ENCODE measurements around the gene SIK2. TPM values are rescaled to one million over a fixed set of nuclear protein-coding genes. Genes with fewer than 3 reads are reported as not detected.
"Not testable (repeated sequence)": the region's sequence is repeated elsewhere in the genome, so short reads cannot be mapped to it uniquely, and the experiment has no call there.

Gene SIK2
- total RNA-seq, 1 donor from 2014 or later, result 14.3 TPM

DNA sequence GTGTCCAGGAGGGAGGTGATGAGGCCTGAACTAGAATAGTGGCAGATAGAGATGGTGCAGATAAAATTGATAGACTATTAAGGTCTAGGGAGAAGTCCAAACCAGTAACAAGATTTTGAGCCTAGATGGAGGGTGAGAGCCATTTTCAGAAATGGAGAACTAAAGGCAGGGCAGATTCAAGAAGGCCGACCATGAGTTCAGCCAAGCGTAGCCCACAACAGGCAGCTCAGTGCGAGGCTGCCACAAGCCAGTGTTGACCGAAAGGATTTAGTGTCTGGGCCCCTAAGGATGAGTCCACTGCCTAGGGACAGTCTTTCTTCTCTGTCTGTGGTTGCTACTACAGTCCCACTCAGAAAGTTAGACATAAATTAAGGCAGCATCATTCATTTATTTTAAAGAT is 112.3 kb downstream of the SIK2 start:
- no peaks in the 10 kb centered on the region for H3K27me3 Mint-ChIP-seq (ENCODE audit: low read depth, unreplicated experiment)
- FAIRE-seq, result no peak
- H3K36me3 Mint-ChIP-seq (ENCODE audit: low read depth, unreplicated experiment), result peaks cover 1% of the 10 kb centered on the region
- H3K27ac ChIP-seq (ENCODE audit: low read depth, low read length), result no peak overlapping the region
- H3K79me2 ChIP-seq (ENCODE audit: insufficient read depth, low read length), result no peaks in the 10 kb centered on the region
- H3K9ac ChIP-seq (ENCODE audit: low read length), result no peak overlapping the region
- TF ChIP-seq, protein P1, sequence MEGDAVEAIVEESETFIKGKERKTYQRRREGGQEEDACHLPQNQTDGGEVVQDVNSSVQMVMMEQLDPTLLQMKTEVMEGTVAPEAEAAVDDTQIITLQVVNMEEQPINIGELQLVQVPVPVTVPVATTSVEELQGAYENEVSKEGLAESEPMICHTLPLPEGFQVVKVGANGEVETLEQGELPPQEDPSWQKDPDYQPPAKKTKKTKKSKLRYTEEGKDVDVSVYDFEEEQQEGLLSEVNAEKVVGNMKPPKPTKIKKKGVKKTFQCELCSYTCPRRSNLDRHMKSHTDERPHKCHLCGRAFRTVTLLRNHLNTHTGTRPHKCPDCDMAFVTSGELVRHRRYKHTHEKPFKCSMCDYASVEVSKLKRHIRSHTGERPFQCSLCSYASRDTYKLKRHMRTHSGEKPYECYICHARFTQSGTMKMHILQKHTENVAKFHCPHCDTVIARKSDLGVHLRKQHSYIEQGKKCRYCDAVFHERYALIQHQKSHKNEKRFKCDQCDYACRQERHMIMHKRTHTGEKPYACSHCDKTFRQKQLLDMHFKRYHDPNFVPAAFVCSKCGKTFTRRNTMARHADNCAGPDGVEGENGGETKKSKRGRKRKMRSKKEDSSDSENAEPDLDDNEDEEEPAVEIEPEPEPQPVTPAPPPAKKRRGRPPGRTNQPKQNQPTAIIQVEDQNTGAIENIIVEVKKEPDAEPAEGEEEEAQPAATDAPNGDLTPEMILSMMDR (IDR thresholded peaks at IDR 0.05; ENCODE audit: insufficient read depth, low read depth, low read length), result no peak
- no peak for TF ChIP-seq EZH2 (IDR thresholded peaks at IDR 0.05; ENCODE audit: insufficient read depth, low read length)
- no peak overlapping the region for H2AFZ ChIP-seq (ENCODE audit: low read depth, low read length)
- no peaks in the 10 kb centered on the region for H3K9me3 Mint-ChIP-seq (ENCODE audit: unreplicated experiment)
- H3K36me3 ChIP-seq (ENCODE audit: insufficient read depth, low read length), result peaks cover 17% of the 10 kb centered on the region
- H3K4me2 ChIP-seq (ENCODE audit: low read length), result no peak overlapping the region
- no peaks in the 10 kb centered on the region for H3K27me3 ChIP-seq (ENCODE audit: insufficient read depth, low read length)
- no peak for DNase-seq (ENCODE audit: low read depth)
- no peak overlapping the region for H3K4me3 ChIP-seq (ENCODE audit: insufficient read depth, low read depth, low read length)
- H3K4me3 Mint-ChIP-seq (ENCODE audit: unreplicated experiment), result peak overlapping the region; percentile 1
- H3K9me3 ChIP-seq (ENCODE audit: insufficient read depth, low read depth, low read length), result no peaks in the 10 kb centered on the region
- H4K20me1 ChIP-seq (ENCODE audit: insufficient read depth, low read length), result no peaks in the 10 kb centered on the region
- no peak overlapping the region for H3K27ac Mint-ChIP-seq (ENCODE audit: unreplicated experiment)
- H3K4me1 ChIP-seq (ENCODE audit: insufficient read depth, low read length), result peaks cover 15% of the 10 kb centered on the region
- H3K4me1 Mint-ChIP-seq (ENCODE audit: low read depth, unreplicated experiment), result peaks cover 18% of the 10 kb centered on the region

DNA sequence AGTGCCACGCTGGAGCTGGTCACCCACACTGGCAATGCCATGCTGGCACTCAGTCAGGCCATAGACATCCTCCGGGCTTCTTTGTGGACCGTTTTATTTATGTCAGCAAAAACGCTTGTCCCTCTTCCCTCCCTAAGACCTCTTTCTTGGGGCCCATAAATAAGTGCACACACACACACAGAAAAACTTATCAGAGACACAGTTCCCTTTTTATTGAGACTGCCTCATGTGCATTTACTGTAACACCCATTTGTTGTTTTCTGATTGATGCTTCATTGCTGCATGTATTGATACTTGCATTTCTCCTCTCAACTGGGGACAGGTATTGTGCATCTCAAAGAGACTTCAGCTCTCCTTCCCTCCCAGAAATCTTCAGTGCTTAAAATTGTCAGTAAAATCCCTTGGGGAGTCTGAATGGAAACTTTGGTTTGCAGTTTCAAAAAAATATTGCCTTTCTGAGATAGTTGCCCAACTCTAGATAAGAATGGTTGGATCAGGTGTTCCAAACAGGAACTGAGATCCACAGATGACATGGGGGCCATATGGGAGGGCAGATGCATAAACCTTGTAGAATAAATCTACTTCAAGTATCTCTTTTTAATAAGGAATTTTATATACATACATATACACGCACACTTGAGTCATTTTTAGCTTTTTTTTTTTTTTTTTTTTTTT is 113.0 kb downstream of the SIK2 start:
- Histone ChIP-seq H3K9me3 (ENCODE audit: insufficient read depth, low read depth, low read length) (no peaks in the 10 kb centered on the region), H3K79me2 (ENCODE audit: insufficient read depth, low read length) (no peaks in the 10 kb centered on the region), H3K4me2 (ENCODE audit: low read length) (no peak overlapping the region), H3K36me3 (ENCODE audit: insufficient read depth, low read length) (peaks cover 21% of the 10 kb centered on the region), H3K4me3 (ENCODE audit: insufficient read depth, low read depth, low read length) (no peak overlapping the region), H3K27ac (ENCODE audit: low read depth, low read length) (no peak overlapping the region), H4K20me1 (ENCODE audit: insufficient read depth, low read length) (no peaks in the 10 kb centered on the region), H3K4me1 (ENCODE audit: insufficient read depth, low read length) (peaks cover 18% of the 10 kb centered on the region), H2AFZ (ENCODE audit: low read depth, low read length) (no peak overlapping the region), H3K27me3 (ENCODE audit: insufficient read depth, low read length) (no peaks in the 10 kb centered on the region), H3K9ac (ENCODE audit: low read length) (no peak overlapping the region)
- TF ChIP-seq, protein P1 (IDR thresholded peaks at IDR 0.05; ENCODE audit: insufficient read depth, low read depth, low read length), result no peak
- TF ChIP-seq EZH2 (IDR thresholded peaks at IDR 0.05; ENCODE audit: insufficient read depth, low read length), result no peak
- FAIRE-seq (no peak), DNase-seq (ENCODE audit: low read depth) (no peak)
- Mint-ChIP-seq H3K9me3 (ENCODE audit: unreplicated experiment) (no peaks in the 10 kb centered on the region), H3K36me3 (ENCODE audit: low read depth, unreplicated experiment) (peaks cover 5% of the 10 kb centered on the region), H3K4me3 (ENCODE audit: unreplicated experiment) (no peak overlapping the region), H3K27ac (ENCODE audit: unreplicated experiment) (no peak overlapping the region), H3K4me1 (ENCODE audit: low read depth, unreplicated experiment) (peaks cover 22% of the 10 kb centered on the region), H3K27me3 (ENCODE audit: low read depth, unreplicated experiment) (no peaks in the 10 kb centered on the region)

DNA sequence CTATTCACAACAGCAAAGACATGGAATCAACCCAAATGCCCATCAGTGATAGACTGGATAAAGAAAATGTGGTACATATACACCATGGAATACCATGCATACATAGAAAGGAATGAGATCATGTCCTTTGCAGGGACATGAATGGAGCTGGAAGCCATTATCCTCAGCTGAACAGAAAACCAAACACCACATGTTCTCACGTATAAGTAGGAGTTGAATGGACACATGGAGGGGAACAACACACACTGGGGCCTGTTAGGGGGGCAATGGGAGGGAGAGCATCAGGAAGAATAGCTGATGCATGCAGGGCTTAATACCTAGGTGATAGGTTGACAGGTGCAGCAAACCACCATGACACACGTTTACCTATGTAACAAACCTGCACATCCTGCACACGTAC is 115.4 kb downstream of the SIK2 start:
- Mint-ChIP-seq H3K4me1 (ENCODE audit: low read depth, unreplicated experiment) (peaks cover 22% of the 10 kb centered on the region), H3K36me3 (ENCODE audit: low read depth, unreplicated experiment) (peaks cover 16% of the 10 kb centered on the region)
- not testable (repeated sequence) for H3K27ac ChIP-seq (ENCODE audit: low read depth, low read length)

More for the DNA sequence above, 115.4 kb downstream of the SIK2 start:
- Histone ChIP-seq H3K4me1 (ENCODE audit: insufficient read depth, low read length) (peaks cover 18% of the 10 kb centered on the region), H3K36me3 (ENCODE audit: insufficient read depth, low read length) (peaks cover 36% of the 10 kb centered on the region)
- H2AFZ ChIP-seq (ENCODE audit: low read depth, low read length); H3K27me3 ChIP-seq (ENCODE audit: insufficient read depth, low read length); DNase-seq (ENCODE audit: low read depth); H3K27me3 Mint-ChIP-seq (ENCODE audit: low read depth, unreplicated experiment); H3K9ac ChIP-seq (ENCODE audit: low read length); H3K4me3 ChIP-seq (ENCODE audit: insufficient read depth, low read depth, low read length); H3K9me3 Mint-ChIP-seq (ENCODE audit: unreplicated experiment); FAIRE-seq; H3K4me2 ChIP-seq (ENCODE audit: low read length); H3K4me3 Mint-ChIP-seq (ENCODE audit: unreplicated experiment); H3K27ac Mint-ChIP-seq (ENCODE audit: unreplicated experiment); H3K9me3 ChIP-seq (ENCODE audit: insufficient read depth, low read depth, low read length); H3K79me2 ChIP-seq (ENCODE audit: insufficient read depth, low read length); H4K20me1 ChIP-seq (ENCODE audit: insufficient read depth, low read length): not testable (repeated sequence)
